CD14-positive monocyte (primary cell): Measurements from ENCODE around the gene MTARC2. TPM values are rescaled to one million over a fixed set of nuclear protein-coding genes. Genes with fewer than 3 reads are reported as not detected.

Experiments used
- DNase-seq, 3 donors: peaks; one replicate each; pipeline ENCODE4 v3.0.0-alpha.2; 2011 to 2022
- H2AFZ ChIP-seq: 2 replicates; pipeline ENCODE4 v1.6.0; 2012; ENCODE audit warnings: mild to moderate bottlenecking, low read depth, low read length, inconsistent platforms; ENCODE audit not compliant: insufficient read depth, poor library complexity, severe bottlenecking
- H3K27ac ChIP-seq, 2 donors: 1 replicate in 1 of 2; 2 replicates in 1 of 2; pipeline ENCODE4 v1.5.1; 2012 to 2013; ENCODE audit warnings: low read length in 2 of 2, control low read depth in 1 of 2, inconsistent platforms in 1 of 2, low read depth in 1 of 2, mild to moderate bottlenecking in 1 of 2
- H3K27me3 ChIP-seq, 2 donors: one replicate each; pipeline versions ENCODE4 v1.6.0 to v1.6.1; 2011 to 2013; ENCODE audit warnings: low read length in 2 of 2; ENCODE audit not compliant: control insufficient read depth in 2 of 2, insufficient read depth in 2 of 2
- H3K36me3 ChIP-seq, 2 donors: replicated peaks in 1 of 2; 1 replicate in 1 of 2; 2 replicates in 1 of 2; pipeline versions ENCODE4 v1.5.1 to v1.6.1; 2012 to 2013; ENCODE audit warnings: low read length in 2 of 2, control low read depth in 1 of 2, inconsistent platforms in 1 of 2, mild to moderate bottlenecking in 1 of 2; ENCODE audit not compliant: insufficient read depth in 2 of 2, control insufficient read depth in 1 of 2
- H3K4me1 ChIP-seq, 2 donors: 1 replicate in 1 of 2; 2 replicates in 1 of 2; pipeline versions ENCODE4 v1.5.1 to v1.6.1; 2012 to 2013; ENCODE audit warnings: low read length in 2 of 2, control low read depth in 1 of 2, inconsistent platforms in 1 of 2, mild to moderate bottlenecking in 1 of 2, moderate library complexity in 1 of 2; ENCODE audit not compliant: insufficient read depth in 2 of 2, control insufficient read depth in 1 of 2
- H3K4me2 ChIP-seq: replicated peaks from 2 replicates; pipeline ENCODE3; 2012; ENCODE audit warnings: low read length, moderate library complexity, mild to moderate bottlenecking; ENCODE audit not compliant: poor library complexity, severe bottlenecking; ENCODE audit errors: extremely low read depth
- H3K4me3 ChIP-seq, 3 experiments: fragments of 200-600 bp in 1 of 3; sonication (generic) in 1 of 3; replicated peaks in 1 of 3; 1 replicate in 2 of 3; 2 replicates in 1 of 3; pipeline ENCODE4 v1.5.1; 2011 to 2013; ENCODE audit warnings: low read length in 3 of 3, mild to moderate bottlenecking in 3 of 3, control low read depth in 2 of 3, low read depth in 2 of 3, inconsistent platforms in 1 of 3, moderate library complexity in 1 of 3
- H3K79me2 ChIP-seq: 2 replicates; pipeline ENCODE4 v1.6.0; 2012; ENCODE audit warnings: mild to moderate bottlenecking, control low read depth, inconsistent platforms, low read length, moderate library complexity; ENCODE audit not compliant: insufficient read depth
- H3K9ac ChIP-seq: 2 replicates; pipeline ENCODE4 v1.6.0; 2017; ENCODE audit warnings: low read length, mild to moderate bottlenecking; ENCODE audit not compliant: insufficient read depth, poor library complexity, severe bottlenecking
- H3K9me3 ChIP-seq, 2 donors: replicated peaks in 1 of 2; 1 replicate in 1 of 2; 2 replicates in 1 of 2; pipeline versions ENCODE4 v1.5.1 to v1.6.1; 2012 to 2013; ENCODE audit warnings: low read length in 2 of 2, control low read depth in 1 of 2; ENCODE audit not compliant: control insufficient read depth in 1 of 2, insufficient read depth in 1 of 2
- H4K20me1 ChIP-seq: 2 replicates; pipeline ENCODE4 v1.6.0; 2012; ENCODE audit warnings: mild to moderate bottlenecking, low read length, control low read depth, moderate library complexity; ENCODE audit not compliant: insufficient read depth
- H3K27ac Mint-ChIP-seq, 7 donors: one replicate each; pipeline ENCODE4 v1.8.0; 2020; ENCODE audit warnings: mild to moderate bottlenecking in 7 of 7, mixed read lengths in 7 of 7, moderate library complexity in 6 of 7, inconsistent platforms in 2 of 7
- H3K27me3 Mint-ChIP-seq, 3 donors: one replicate each; pipeline ENCODE4 v1.8.0; 2021 to 2022; ENCODE audit warnings: low read depth in 3 of 3, mild to moderate bottlenecking in 3 of 3, mixed read lengths in 3 of 3, moderate library complexity in 3 of 3, inconsistent platforms in 1 of 3
- H3K36me3 Mint-ChIP-seq, 2 donors: one replicate each; pipeline ENCODE4 v1.8.0; 2020; ENCODE audit warnings: mixed read lengths in 2 of 2, inconsistent platforms in 1 of 2, mild to moderate bottlenecking in 1 of 2
- H3K4me1 Mint-ChIP-seq: one replicate; pipeline ENCODE4 v1.8.0; 2020; ENCODE audit warnings: mild to moderate bottlenecking, mixed read lengths
- H3K4me3 Mint-ChIP-seq, 2 donors: one replicate each; pipeline ENCODE4 v1.8.0; 2020; ENCODE audit warnings: mild to moderate bottlenecking in 2 of 2, mixed read lengths in 2 of 2, moderate library complexity in 1 of 2
- H3K9me3 Mint-ChIP-seq, 7 donors: one replicate each; pipeline ENCODE4 v1.8.0; 2020 to 2022; ENCODE audit warnings: mixed read lengths in 7 of 7, mild to moderate bottlenecking in 6 of 7, moderate library complexity in 6 of 7, inconsistent platforms in 2 of 7
- CTCF ChIP-seq: fragments of 200-600 bp; IDR thresholded peaks from one replicate; pipeline ENCODE4 v1.8.0; 2022; ENCODE audit warnings: antibody characterized with exemption, mild to moderate bottlenecking
- WGBS: methylation state at CpG from one replicate; pipeline ENCODE4 v1.1.5; 2013; ENCODE audit warnings: missing lambda C conversion rate; ENCODE audit not compliant: insufficient coverage; 5-methylcytosine and 5-hydroxymethylcytosine counted together
- intact Hi-C, 2 donors: fragments of 100-400 bp; cut with micrococcal nuclease; formaldehyde crosslinking; loops; one replicate each; pipeline versions ENCODE4 v1.15.0 to v1.15.1; 2023
- polyA plus RNA-seq, 3 donors: library from polyadenylated mRNA; depleted of rRNA in 1 of 3; unstranded in 2 of 3; stranded (reverse) in 1 of 3; fragments of 300-500 nt in 2 of 3; fragments of >200 nt in 1 of 3; fragmentation: Illumina TruSeq in 2 of 3; gene quantifications; 1 replicate in 2 of 3; 2 replicates in 1 of 3; pipeline ENCODE4 v1.2.3, GENCODE V29; 2012 to 2021

MTARC2 gene
- polyA plus RNA-seq, 3 donors, result 0.29 to 0.81 (median 0.56) TPM

- peaks cover 0 to 2% (median 0%) of the 10 kb centered on the region in 7 donors for H3K9me3 Mint-ChIP-seq
- Histone ChIP-seq H3K4me1 (peaks cover 0 to 5% of the 10 kb centered on the region in 2 donors), H3K27ac (no peak overlapping the region), H3K9me3 (no peaks in the 10 kb centered on the region), H3K9ac (no peak overlapping the region), H2AFZ (no peak overlapping the region), H3K79me2 (no peaks in the 10 kb centered on the region), H3K36me3 (no peaks in the 10 kb centered on the region), H3K4me2 (no peak overlapping the region), H4K20me1 (no peaks in the 10 kb centered on the region), H3K27me3 (no peaks in the 10 kb centered on the region), H3K4me3 (no peak overlapping the region)
- H3K36me3 Mint-ChIP-seq, result peaks cover 4 to 8% of the 10 kb centered on the region in 2 donors
- peaks cover 20% of the 10 kb centered on the region for H3K4me1 Mint-ChIP-seq
- no peak overlapping the region for H3K27ac Mint-ChIP-seq
- H3K4me3 Mint-ChIP-seq, result no peak overlapping the region
- TF ChIP-seq CTCF, result no peak
- 100% methylated on average over 3 of the region's 3 CpGs for WGBS
- DNase-seq, result no peak
- peaks cover 0 to 7% (median 1%) of the 10 kb centered on the region in 3 donors for H3K27me3 Mint-ChIP-seq
- intact Hi-C loops, result no loop called here
These were observed 11.0 kb downstream of the MTARC2 start for GRCh38 chr1:220759147-220759546.

- Histone ChIP-seq H3K4me2 (no peak overlapping the region), H4K20me1 (no peaks in the 10 kb centered on the region), H3K27me3 (no peaks in the 10 kb centered on the region), H3K36me3 (no peaks in the 10 kb centered on the region), H3K9ac (no peak overlapping the region), H3K4me3 (no peak overlapping the region), H2AFZ (no peak overlapping the region), H3K27ac (no peak overlapping the region), H3K9me3 (no peaks in the 10 kb centered on the region), H3K4me1 (peaks cover under 1 to 7% of the 10 kb centered on the region in 2 donors), H3K79me2 (no peaks in the 10 kb centered on the region)
- Mint-ChIP-seq H3K4me1 (peaks cover 8% of the 10 kb centered on the region), H3K9me3 (peaks cover 0 to 2% (median 0%) of the 10 kb centered on the region in 7 donors), H3K36me3 (peaks cover 4% of the 10 kb centered on the region in 2 donors), H3K4me3 (no peak overlapping the region), H3K27me3 (peaks cover 1 to 3% (median 3%) of the 10 kb centered on the region in 3 donors), H3K27ac (no peak overlapping the region)
- no peak for DNase-seq
- intact Hi-C loops, result no loop called here
- WGBS, result 100% methylated on average over 2 of the region's 7 CpGs
- no peak for TF ChIP-seq CTCF
These were observed 13.7 kb downstream of the MTARC2 start for GRCh38 chr1:220761688-220762427.
